ENCODE data around the gene IGSF9B. TPM values are rescaled to one million over a fixed set of nuclear protein-coding genes. Genes with fewer than 3 reads are reported as not detected.

IGSF9B gene
- total and polyA plus RNA-seq, 8 donors: 1.1 to 5.8 (median 2.6) TPM

GRCh38 chr11:133931449-133932060, 25.2 kb downstream of the IGSF9B start:
- no peaks in the 10 kb centered on the region for H3K36me3 ChIP-seq
- H3K4me3 ChIP-seq: no peak overlapping the region
- TF ChIP-seq, protein P1, sequence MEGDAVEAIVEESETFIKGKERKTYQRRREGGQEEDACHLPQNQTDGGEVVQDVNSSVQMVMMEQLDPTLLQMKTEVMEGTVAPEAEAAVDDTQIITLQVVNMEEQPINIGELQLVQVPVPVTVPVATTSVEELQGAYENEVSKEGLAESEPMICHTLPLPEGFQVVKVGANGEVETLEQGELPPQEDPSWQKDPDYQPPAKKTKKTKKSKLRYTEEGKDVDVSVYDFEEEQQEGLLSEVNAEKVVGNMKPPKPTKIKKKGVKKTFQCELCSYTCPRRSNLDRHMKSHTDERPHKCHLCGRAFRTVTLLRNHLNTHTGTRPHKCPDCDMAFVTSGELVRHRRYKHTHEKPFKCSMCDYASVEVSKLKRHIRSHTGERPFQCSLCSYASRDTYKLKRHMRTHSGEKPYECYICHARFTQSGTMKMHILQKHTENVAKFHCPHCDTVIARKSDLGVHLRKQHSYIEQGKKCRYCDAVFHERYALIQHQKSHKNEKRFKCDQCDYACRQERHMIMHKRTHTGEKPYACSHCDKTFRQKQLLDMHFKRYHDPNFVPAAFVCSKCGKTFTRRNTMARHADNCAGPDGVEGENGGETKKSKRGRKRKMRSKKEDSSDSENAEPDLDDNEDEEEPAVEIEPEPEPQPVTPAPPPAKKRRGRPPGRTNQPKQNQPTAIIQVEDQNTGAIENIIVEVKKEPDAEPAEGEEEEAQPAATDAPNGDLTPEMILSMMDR (IDR thresholded peaks at IDR 0.05): no peak
- ATAC-seq: no peak
- H3K4me1 ChIP-seq: peaks cover 0 to 4% (median 0%) of the 10 kb centered on the region in 3 donors
- intact Hi-C loops (cut with DNase I): no loop called here
- DNase-seq: peak in 1 of 6 donors; percentile 71
- H3K9me3 ChIP-seq: no peaks in the 10 kb centered on the region
- H3K27me3 ChIP-seq: no peaks in the 10 kb centered on the region
- no peak overlapping the region for H3K27ac ChIP-seq
- WGBS, 2 donors: 83 to 87% methylated on average over 18 to 19 of the region's 19 CpGs
- no peak for FAIRE-seq

- ATAC-seq (peak in 1 of 4 donors; percentile 62), DNase-seq (peak in 1 of 6 donors; percentile 61), FAIRE-seq (no peak)
- Histone ChIP-seq H3K27ac (no peak overlapping the region), H3K36me3 (no peaks in the 10 kb centered on the region), H3K4me3 (no peak overlapping the region), H3K27me3 (no peaks in the 10 kb centered on the region), H3K9me3 (no peaks in the 10 kb centered on the region), H3K4me1 (peaks cover 0 to 4% (median 0%) of the 10 kb centered on the region in 3 donors)
- intact Hi-C loops (cut with DNase I): no loop called here
- WGBS, 2 donors: 69 to 72% methylated on average over 31 to 36 of the region's 36 CpGs
- TF ChIP-seq, protein P1 (IDR thresholded peaks at IDR 0.05): peak in 1 of 4 donors; percentile 25
Observed at GRCh38 chr11:133930767-133931448, 25.9 kb downstream of the IGSF9B start.

DNA sequence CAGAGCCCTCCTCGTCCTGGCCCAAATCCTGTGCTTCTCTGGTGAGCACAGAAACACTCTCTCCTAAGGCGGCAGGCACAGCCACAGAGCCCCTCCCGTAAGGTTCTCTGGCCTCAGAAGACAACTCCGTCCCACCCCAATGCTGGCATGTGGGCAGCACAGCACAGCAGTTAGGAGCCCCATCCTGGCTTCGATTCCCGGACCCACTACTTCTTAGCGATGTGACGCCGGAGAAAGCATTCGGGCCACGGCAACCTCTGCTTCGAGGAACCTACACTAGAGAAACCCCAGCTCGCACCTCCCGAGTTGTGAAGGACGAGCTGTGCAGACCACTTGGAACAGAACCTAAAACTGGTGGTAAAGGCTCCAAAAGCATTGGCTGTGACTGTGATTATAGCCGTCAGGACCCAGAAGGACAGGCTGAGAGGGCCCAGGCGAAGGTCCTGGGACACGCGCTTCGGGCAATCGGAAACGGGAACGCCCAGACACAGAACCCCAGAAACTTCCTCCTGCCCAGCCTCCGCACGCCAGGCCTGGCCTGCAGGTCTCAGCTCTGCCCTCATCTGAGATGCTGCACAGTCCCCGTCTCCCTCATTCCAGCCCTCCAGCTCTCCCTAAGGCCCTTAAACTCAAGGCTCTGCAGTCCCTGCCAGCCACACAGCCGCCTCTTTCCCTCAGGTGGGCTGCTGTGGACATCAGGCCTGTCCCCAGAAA, 26.6 kb downstream of the IGSF9B start:
- TF ChIP-seq, protein P1 (IDR thresholded peaks at IDR 0.05): no peak
- no peak for ATAC-seq
- WGBS, 2 donors: 83 to 88% methylated on average over 27 of the region's 27 CpGs
- H3K4me1 ChIP-seq: peaks cover 0 to 4% (median 0%) of the 10 kb centered on the region in 3 donors
- no peak overlapping the region for H3K4me3 ChIP-seq
- no peak overlapping the region for H3K27ac ChIP-seq
- intact Hi-C loops (cut with DNase I): no loop called here
- H3K27me3 ChIP-seq: no peaks in the 10 kb centered on the region
- no peaks in the 10 kb centered on the region for H3K36me3 ChIP-seq
- H3K9me3 ChIP-seq: no peaks in the 10 kb centered on the region
- FAIRE-seq: no peak
- peak in 1 of 6 donors; percentile 49 for DNase-seq

GRCh38 chr11:133929401-133930052, 27.2 kb downstream of the IGSF9B start:
- no peak overlapping the region for H3K27ac ChIP-seq
- no peak for FAIRE-seq
- no peaks in the 10 kb centered on the region for H3K9me3 ChIP-seq
- DNase-seq: peak in 1 of 6 donors; percentile 65
- H3K4me3 ChIP-seq: no peak overlapping the region
- no peak for ATAC-seq
- WGBS, 2 donors: 77 to 85% methylated on average over 20 of the region's 20 CpGs
- intact Hi-C loops (cut with DNase I): loop anchor here (5.0 to 10.0 kb wide), 2 partner anchors 213 to 215 kb away; no protein-coding TSS in a partner anchor
- H3K27me3 ChIP-seq: no peaks in the 10 kb centered on the region
- TF ChIP-seq, protein P1 (IDR thresholded peaks at IDR 0.05): no peak
- no peaks in the 10 kb centered on the region for H3K36me3 ChIP-seq
- peaks cover 0 to 4% (median 0%) of the 10 kb centered on the region in 3 donors for H3K4me1 ChIP-seq
